HPDE6-E6E7 (cell line): Measurements from ENCODE around the gene FBLN1.
A peak's percentile ranks its signal among the peaks of the same experiment; 100 is the strongest.
"Not testable (repeated sequence)": the region's sequence is repeated elsewhere in the genome, so short reads cannot be mapped to it uniquely, and the experiment has no call there.

Experiments
- DNase-seq: peaks from one replicate; pipeline ENCODE4 v3.0.0; 2011; ENCODE audit warnings: missing footprints; ENCODE audit errors: extremely low spot score

Gene FBLN1

GRCh38 chr22:45528046-45528445 is 25.4 kb downstream of the FBLN1 start:
- no peak for DNase-seq

DNA sequence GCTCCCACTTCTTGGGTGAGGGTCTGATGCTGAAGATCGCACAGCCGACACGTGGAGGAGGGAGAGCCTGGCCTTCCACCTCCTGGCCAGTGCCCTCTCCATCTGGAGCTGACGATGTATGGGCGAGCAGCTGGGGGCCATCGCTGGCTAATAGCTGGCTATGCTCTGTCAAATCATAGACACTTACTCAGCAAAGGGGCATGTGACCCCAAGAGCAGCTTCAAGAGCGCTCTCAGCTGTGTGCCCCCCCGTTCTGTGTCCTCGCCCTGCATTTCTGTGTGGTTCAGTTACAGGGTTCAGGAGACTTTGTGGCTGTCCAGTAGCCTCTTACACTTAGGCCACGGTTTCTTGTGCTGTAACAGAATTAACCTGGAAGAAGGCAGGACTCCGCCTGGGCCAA is 26.4 kb downstream of the FBLN1 start:
- no peak for DNase-seq

DNA sequence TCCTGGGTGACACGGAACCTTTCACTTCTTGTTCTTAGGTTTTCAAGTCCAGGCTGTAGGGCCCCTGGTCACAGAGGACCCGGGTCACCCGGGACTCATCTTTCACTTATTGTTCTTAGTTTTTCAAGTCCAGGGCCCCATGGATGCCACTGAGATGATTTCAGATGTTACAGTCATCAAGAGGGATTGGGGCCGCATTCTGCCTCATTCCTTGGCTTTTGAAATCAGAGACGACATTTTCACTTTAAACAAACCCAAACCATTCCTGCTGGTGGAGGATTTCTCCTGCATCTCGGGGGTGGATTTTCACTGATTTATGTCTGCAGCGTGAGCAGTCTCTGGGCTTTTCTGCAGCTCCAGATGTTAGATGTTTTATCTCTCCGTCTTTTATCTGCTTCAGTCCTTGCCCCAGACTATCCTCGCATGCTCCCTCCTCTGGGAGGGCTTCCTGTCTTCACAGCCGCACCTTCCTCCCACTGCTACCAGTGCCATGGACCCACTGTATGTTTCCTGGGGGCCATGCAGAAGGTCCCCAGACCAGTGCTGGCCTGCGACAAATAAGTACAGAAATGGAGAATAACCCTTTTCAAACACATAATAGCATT is 27.4 kb downstream of the FBLN1 start:
- no peak for DNase-seq

GRCh38 chr22:45531441-45532234 is 29.0 kb downstream of the FBLN1 start:
- peak; percentile 45 for DNase-seq

DNA sequence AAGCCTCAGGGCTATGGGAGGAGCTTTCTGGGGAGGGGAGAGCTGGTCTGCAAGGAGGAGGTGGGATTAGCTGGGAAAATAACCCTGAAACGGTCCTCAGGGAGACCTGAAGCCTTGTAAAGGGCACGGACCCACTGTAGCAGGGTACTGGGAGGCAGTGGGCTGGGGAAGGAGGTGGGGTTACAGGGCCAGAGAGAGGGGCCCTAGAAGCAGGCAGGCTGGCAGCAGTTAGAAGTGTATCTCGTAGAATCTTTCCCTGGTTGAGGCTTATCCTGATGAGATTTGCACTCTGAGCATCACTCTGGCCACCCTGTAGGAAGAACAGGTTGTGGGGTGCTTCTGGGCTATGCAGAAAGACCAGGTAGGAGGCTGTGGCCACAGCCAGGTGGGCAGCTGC is 29.6 kb downstream of the FBLN1 start:
- DNase-seq = no peak

GRCh38 chr22:45533703-45534102 is 31.0 kb downstream of the FBLN1 start:
- DNase-seq = no peak

DNA sequence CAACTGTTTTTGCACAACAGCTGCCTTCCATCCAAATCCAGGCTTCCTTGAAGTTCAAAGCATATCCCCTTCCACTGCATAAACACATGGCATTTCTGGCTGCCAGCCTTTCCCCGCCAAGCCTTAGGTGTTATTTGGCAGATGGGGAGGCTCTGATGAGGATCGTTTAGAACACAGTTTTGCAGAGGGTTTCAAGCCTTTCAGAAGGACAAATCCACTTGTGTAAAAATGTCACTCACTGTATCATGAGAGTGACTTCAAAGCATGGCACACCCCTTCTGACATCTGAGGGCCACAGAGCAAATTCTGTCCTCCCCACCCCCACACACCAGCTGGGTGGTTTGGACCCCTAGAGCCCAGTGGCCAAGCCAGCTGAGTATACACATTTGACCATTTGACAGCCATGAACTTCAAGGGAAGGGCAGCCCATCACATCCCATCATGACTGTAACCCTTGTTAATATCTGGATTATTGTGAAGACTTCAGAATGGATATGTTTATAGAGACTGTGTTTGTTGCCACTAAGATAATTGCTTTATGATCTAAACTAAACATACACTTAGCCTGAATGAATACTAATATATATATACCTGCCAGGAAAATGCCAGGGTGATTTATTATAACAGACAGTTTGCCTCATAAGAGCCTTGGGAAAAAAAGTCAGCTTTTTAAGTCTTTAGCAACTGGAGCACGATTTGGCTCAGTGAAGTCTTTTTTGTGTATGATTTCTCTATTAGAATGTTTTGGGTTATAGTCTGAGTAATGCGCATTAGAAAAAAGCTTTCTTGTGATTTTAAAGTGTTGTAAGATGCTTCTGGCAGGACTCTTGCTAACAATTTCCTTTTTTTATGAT is 31.9 kb downstream of the FBLN1 start:
- no peak for DNase-seq

GRCh38 chr22:45535290-45535689 is 32.6 kb downstream of the FBLN1 start:
- no peak for DNase-seq

DNA sequence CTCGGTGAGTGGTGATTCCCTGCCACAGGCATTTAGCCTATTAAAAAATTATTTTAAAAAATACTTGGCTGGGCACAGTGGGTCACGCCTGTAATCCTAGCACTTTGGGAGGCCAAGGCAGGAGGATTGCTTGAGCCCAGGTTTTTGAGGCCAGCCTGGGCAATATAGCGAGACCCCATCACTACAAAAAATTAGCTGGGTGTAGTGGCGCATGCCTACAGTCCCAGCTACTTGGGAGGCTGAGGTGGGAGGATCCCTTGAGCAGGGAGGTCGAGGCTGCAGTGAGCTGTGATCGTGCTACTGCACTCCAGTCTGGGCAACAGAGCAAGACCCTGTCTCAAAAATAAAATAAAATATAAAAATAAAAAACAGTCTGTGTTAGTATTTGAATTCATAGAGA is 33.2 kb downstream of the FBLN1 start:
- not testable (repeated sequence) for DNase-seq

DNA sequence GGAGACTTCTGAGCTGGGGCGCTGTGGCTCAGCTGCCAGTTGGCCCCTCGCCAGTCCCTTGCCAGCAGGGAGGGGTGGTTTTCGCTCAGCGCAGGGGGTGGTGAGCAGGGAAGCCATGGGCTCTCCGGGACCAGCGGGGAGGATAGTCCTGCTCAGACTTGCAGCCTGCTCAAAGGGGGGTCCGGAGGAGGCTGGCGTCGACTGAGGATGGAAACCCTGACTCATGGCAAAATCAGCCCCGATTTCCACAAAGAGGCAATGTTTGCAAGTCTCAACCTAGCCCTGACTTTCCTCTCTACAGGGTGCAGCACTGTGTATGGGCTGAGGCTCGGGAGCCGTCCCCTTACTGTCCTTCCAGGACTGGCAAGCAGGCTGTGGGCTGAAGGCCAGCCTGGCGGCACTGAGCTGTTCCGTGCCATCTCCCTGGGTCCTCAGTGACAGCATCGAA is 35.1 kb downstream of the FBLN1 start:
- DNase-seq = peak; percentile 89

DNA sequence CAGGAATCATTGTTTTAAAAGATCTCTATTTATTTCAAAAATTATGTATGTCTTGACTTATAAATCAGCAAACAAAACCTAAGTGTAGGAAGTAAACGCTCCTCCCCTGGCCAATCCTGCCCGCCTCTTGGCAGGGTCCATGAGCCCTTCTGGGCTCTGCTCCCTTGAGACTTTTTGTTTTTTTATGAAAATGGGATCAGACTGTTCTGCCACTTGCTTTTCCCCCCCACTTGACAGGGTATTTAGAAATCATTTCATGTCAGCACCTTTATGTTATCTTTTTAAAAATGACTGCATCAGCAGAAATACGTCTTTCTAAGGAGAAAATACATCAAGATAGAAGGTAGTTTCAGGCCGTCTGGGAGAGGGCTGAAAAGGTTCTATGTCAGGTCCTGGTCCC is 35.6 kb downstream of the FBLN1 start:
- DNase-seq = no peak

GRCh38 chr22:45540122-45540521 is 37.4 kb downstream of the FBLN1 start:
- DNase-seq = no peak

GRCh38 chr22:45541382-45541979 is 38.8 kb downstream of the FBLN1 start:
- no peak for DNase-seq

DNA sequence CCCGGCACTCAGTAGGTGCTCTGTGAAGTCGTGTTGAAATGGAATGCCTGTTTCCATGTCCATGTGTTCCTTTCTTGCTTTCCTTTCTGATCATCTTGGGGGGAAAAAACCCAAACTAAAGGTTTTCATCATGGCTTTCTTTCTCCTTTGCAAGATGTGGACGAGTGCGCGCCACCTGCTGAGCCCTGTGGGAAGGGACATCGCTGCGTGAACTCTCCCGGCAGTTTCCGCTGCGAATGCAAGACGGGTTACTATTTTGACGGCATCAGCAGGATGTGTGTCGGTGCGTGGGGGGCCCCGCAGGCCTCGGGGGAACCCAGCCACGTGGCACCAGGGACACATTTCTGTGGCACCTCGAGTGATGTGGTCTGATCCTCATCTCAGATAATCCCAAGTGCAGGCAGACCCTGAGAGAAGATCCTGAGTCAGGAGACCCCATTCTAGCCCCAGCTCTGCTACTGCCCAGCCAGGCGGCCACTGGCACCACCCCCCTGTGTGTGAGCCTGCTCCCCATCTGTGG is 39.4 kb downstream of the FBLN1 start:
- DNase-seq = no peak

GRCh38 chr22:45542736-45543135 is 40.1 kb downstream of the FBLN1 start:
- DNase-seq = not testable (repeated sequence)

DNA sequence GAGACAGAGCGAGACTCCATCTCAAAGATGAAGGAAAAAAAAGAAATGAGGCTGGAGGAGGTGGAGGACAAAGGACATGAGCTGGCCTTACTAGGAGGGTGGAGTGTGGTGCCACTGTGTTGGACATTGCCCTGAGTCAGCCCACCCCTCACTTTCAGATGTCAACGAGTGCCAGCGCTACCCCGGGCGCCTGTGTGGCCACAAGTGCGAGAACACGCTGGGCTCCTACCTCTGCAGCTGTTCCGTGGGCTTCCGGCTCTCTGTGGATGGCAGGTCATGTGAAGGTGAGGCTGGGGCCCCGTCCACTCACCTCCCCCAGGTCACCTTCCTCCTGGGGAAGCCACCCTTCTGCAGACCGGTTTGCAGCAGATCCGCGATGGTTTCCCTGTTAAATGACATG is 40.6 kb downstream of the FBLN1 start:
- no peak for DNase-seq

DNA sequence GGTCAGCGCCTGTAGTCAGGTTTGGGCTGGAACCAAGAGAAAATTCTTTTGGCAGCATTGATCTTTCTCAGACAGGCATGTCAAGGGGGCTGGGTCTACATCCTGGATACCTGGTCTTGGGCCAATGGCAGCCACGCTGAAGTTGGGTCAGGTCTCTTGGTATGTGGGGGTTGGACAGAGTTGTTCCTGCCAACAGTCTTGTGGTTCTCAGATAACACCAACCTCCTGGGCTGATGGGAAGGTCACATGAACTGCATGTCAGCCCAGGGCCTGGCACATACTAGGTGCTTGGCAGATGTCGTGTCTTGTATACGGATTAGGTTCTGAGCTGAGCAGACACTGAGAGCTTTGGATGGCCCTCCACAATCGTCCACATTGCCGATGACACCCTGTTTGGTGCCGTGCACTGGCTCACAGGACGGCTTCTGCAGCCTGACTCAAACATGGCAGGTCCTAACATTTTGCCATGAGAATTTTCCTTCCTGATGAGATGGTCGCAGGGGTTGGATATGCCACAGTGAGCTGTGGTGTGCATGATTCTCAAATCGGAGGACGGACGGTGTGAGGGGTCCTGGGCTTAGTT is 42.0 kb downstream of the FBLN1 start:
- DNase-seq = no peak

GRCh38 chr22:45546333-45547015 is 43.8 kb downstream of the FBLN1 start:
- no peak for DNase-seq

- no peak for DNase-seq
These were observed 44.3 kb downstream of the FBLN1 start for GRCh38 chr22:45547016-45547345.

- DNase-seq = no peak
These were observed 45.0 kb downstream of the FBLN1 start for GRCh38 chr22:45547731-45548130.

GRCh38 chr22:45548247-45548840 is 45.7 kb downstream of the FBLN1 start:
- DNase-seq = no peak
